Smooth muscle cell (in vitro differentiated cells): Measurements from ENCODE around the gene KLHL18. TPM values are rescaled to one million over a fixed set of nuclear protein-coding genes. Genes with fewer than 3 reads are reported as not detected.
A peak's percentile ranks its signal among the peaks of the same experiment; 100 is the strongest.

Source experiments
- DNase-seq: peaks from one replicate; lab custom pipeline; 2025; ENCODE audit not compliant: unreplicated experiment; lab: John Stamatoyannopoulos, UW
- H2AFZ ChIP-seq: fragments of 200-600 bp; sonication (generic); 2 replicates; pipeline ENCODE4 v1.6.0; 2016; ENCODE audit warnings: antibody characterized with exemption, low read depth, mild to moderate bottlenecking
- H3F3A ChIP-seq: fragments of 200-600 bp; sonication (generic); 2 replicates; pipeline ENCODE4 v1.6.0; 2017; ENCODE audit warnings: antibody characterized with exemption, low read depth
- H3K27ac ChIP-seq: fragments of 200-600 bp; sonication (generic); 2 replicates; pipeline ENCODE4 v1.5.1; 2016; ENCODE audit warnings: low read depth, mild to moderate bottlenecking
- H3K27me3 ChIP-seq: fragments of 200-600 bp; sonication (generic); 2 replicates; pipeline ENCODE4 v1.6.1; 2016; ENCODE audit warnings: low read depth, mild to moderate bottlenecking
- H3K36me3 ChIP-seq: fragments of 200-600 bp; sonication (generic); 2 replicates; pipeline ENCODE4 v1.5.1; 2016; ENCODE audit warnings: low read depth
- H3K4me1 ChIP-seq: fragments of 200-600 bp; sonication (generic); 2 replicates; pipeline ENCODE4 v1.5.1; 2016; ENCODE audit warnings: low read depth
- H3K4me2 ChIP-seq: fragments of 200-600 bp; sonication (generic); 2 replicates; pipeline ENCODE4 v1.6.0; 2016; ENCODE audit warnings: mild to moderate bottlenecking
- H3K4me3 ChIP-seq: fragments of 200-600 bp; sonication (generic); 2 replicates; pipeline ENCODE4 v1.5.1; 2016; ENCODE audit warnings: mild to moderate bottlenecking
- H3K79me2 ChIP-seq: fragments of 200-600 bp; sonication (generic); 2 replicates; pipeline ENCODE4 v1.6.0; 2016; ENCODE audit warnings: low read depth, mild to moderate bottlenecking
- H3K9ac ChIP-seq: fragments of 200-600 bp; sonication (generic); 2 replicates; pipeline ENCODE4 v1.6.0; 2016; ENCODE audit warnings: low read depth
- H3K9me3 ChIP-seq: fragments of 200-600 bp; sonication (generic); replicated peaks from 2 replicates; pipeline ENCODE4 v1.5.1; 2016; ENCODE audit warnings: low read depth
- H4K20me1 ChIP-seq: fragments of 200-600 bp; sonication (generic); 2 replicates; pipeline ENCODE4 v1.6.0; 2016; ENCODE audit warnings: low read depth
- CTCF ChIP-seq: fragments of 200-600 bp; sonication (generic); IDR thresholded peaks from 2 replicates; pipeline ENCODE4 v1.5.1; 2017; ENCODE audit warnings: borderline replicate concordance, mild to moderate bottlenecking, antibody characterized with exemption; ENCODE audit not compliant: insufficient read depth, poor library complexity, severe bottlenecking
- WGBS: methylation state at CpG from one replicate; pipeline ENCODE4 v1.1.7; 2016; ENCODE audit warnings: low lambda C conversion rate; 5-methylcytosine and 5-hydroxymethylcytosine counted together
- polyA plus RNA-seq: library from polyadenylated mRNA; unstranded; fragments of >200 nt; fragmentation: Nextera tagmentation; extraction: Ambion mirVana; gene quantifications from 2 replicates; pipeline ENCODE4 v1.2.1, GENCODE V29; 2016
- total RNA-seq: library from RNA; depleted of rRNA; stranded (reverse); fragments of >200 nt; gene quantifications from 2 replicates; pipeline ENCODE4 v1.2.3, GENCODE V29; 2014

The KLHL18 gene
- total and polyA plus RNA-seq, 2 experiments from 2014 or later = 17.6 to 17.8 TPM

DNA sequence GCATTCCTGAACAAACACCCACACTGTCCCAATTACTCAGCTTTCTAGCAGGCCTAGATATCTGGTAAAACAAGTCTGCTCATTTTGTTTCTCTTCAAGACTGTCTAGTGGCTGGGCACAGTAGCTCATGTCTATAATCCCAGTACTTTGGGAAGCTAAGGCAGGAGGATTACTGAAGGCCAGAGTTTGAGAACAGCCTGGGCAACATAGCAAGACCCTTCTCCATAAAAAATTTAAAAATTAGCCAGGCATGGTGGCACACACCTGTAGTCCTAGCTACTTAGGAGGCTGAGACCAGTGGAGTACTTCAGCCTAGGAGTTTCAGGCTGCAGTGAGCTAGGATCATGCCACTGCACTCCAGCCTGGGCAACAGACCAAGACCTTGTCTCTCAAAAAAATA, 91.8 kb downstream of the KLHL18 start:
- no peak overlapping the region for H3K4me3 ChIP-seq
- TF ChIP-seq CTCF = no peak
- H3K9me3 ChIP-seq = no peaks in the 10 kb centered on the region
- H3K4me1 ChIP-seq = peaks cover 6% of the 10 kb centered on the region
- H4K20me1 ChIP-seq = no peaks in the 10 kb centered on the region
- H3F3A ChIP-seq = peaks cover 5% of the 10 kb centered on the region
- no peak overlapping the region for H3K27ac ChIP-seq
- H3K4me2 ChIP-seq = no peak overlapping the region
- no peaks in the 10 kb centered on the region for H3K27me3 ChIP-seq
- H3K9ac ChIP-seq = no peak overlapping the region
- peaks cover 10% of the 10 kb centered on the region for H3K79me2 ChIP-seq
- no peaks in the 10 kb centered on the region for H3K36me3 ChIP-seq
- no peak overlapping the region for H2AFZ ChIP-seq
- DNase-seq = no peak

DNA sequence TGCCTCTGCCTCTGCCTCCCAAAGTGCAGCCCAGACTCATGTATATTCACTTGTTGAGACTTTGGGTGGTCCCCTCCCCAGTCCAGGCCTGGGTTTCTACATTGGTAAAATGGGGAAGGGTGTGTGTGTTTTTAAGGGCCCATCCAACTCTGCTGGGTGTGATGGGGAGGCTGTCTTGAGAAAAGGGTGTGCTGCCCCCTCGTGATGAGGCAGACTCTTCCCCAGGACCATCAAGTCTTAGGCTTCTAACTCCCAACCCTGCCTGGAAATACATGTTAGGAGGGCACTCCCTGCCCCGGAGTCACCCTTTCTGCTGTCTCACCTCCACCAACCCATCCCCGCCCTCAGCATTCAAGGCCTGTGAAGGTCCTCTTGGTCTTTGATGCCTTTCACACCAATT, 93.6 kb downstream of the KLHL18 start:
- no peak for TF ChIP-seq CTCF
- 77% methylated on average over 3 of the region's 3 CpGs for WGBS

DNA sequence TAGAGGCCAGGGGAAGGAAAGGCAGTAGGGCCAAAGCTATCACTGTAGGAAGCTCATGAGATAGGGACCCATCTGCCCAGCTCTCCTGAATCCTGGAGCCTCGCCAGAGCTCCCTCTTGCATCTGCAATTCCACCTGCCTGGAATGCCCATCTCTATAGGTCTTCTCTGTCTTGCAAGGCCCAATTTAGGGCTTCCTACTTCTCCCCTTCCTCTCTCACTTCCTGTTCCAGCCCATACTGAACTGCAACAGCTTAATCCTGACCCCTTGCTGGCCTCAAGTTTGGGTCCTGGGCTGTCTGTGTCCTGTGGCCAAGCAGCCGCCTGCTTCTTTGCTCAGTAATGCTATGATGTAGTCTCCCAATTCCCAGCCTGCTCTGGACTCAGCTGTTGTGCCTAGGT, 94.4 kb downstream of the KLHL18 start:
- Histone ChIP-seq H3K27me3 (no peaks in the 10 kb centered on the region), H3K4me3 (no peak overlapping the region), H3K9me3 (no peaks in the 10 kb centered on the region), H4K20me1 (peaks cover 7% of the 10 kb centered on the region), H3K4me2 (no peak overlapping the region), H3K4me1 (peaks cover 18% of the 10 kb centered on the region), H3F3A (peaks cover 5% of the 10 kb centered on the region), H3K36me3 (no peaks in the 10 kb centered on the region), H3K79me2 (peaks cover 25% of the 10 kb centered on the region), H3K9ac (no peak overlapping the region), H3K27ac (no peak overlapping the region), H2AFZ (no peak overlapping the region)
- TF ChIP-seq CTCF = no peak
- WGBS = 100% methylated on average over 2 of the region's 2 CpGs
- no peak for DNase-seq

More for the DNA sequence above, 93.6 kb downstream of the KLHL18 start:
- Histone ChIP-seq H3K79me2 (peaks cover 17% of the 10 kb centered on the region), H3K9me3 (no peaks in the 10 kb centered on the region), H2AFZ (no peak overlapping the region), H3K4me2 (no peak overlapping the region), H3K4me3 (no peak overlapping the region), H3F3A (peaks cover 5% of the 10 kb centered on the region), H3K9ac (no peak overlapping the region), H3K36me3 (no peaks in the 10 kb centered on the region), H3K27me3 (no peaks in the 10 kb centered on the region), H3K27ac (no peak overlapping the region), H4K20me1 (no peaks in the 10 kb centered on the region), H3K4me1 (peaks cover 12% of the 10 kb centered on the region)
- DNase-seq = no peak

DNA sequence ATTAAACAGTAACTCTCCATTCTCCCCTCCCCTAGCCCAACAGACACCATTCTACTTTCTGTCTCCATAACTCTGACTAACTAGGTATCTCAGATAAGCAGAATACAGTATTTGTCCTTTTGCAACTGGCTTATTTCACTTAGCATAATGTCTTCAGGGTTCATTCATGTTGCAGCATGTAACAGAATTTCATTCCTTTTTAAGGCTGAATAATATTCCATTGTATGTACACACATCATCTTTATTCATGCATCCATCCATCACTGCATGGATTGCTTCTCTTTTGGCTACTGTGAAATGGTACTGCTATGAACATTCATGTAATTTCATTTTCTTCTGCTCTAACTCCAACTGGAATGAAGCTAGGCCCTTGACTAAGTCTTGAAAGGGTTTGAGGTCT, 96.1 kb downstream of the KLHL18 start:
- Histone ChIP-seq H3K9ac (no peak overlapping the region), H3K27ac (no peak overlapping the region), H3K79me2 (peaks cover 40% of the 10 kb centered on the region), H3K9me3 (no peaks in the 10 kb centered on the region), H3K4me3 (peak overlapping the region; percentile 72), H3K27me3 (no peaks in the 10 kb centered on the region), H4K20me1 (peaks cover 23% of the 10 kb centered on the region), H3K4me2 (peak overlapping the region; percentile 96), H3K4me1 (peaks cover 18% of the 10 kb centered on the region), H3K36me3 (no peaks in the 10 kb centered on the region), H3F3A (peaks cover 5% of the 10 kb centered on the region), H2AFZ (no peak overlapping the region)
- DNase-seq = no peak
- no peak for TF ChIP-seq CTCF
